CD4-positive, CD25-positive, alpha-beta regulatory T cell (primary cell): ENCODE measurements around the gene STAT5A. TPM values are rescaled to one million over a fixed set of nuclear protein-coding genes. Genes with fewer than 3 reads are reported as not detected.
"Not testable (repeated sequence)": the region's sequence is repeated elsewhere in the genome, so short reads cannot be mapped to it uniquely, and the experiment has no call there.

Experiments
- ATAC-seq, 2 donors: fragments of 150-1000 bp; cut with Tn5 transposase; one replicate each; pipeline ENCODE4 v1.10.0; 2021; ENCODE audit warnings: low read depth in 2 of 2, moderate number of reproducible peaks in 2 of 2, moderate library complexity in 1 of 2
- DNase-seq, 3 donors: peaks; one replicate each; pipeline versions ENCODE4 v3.0.0 to v3.0.0-alpha.2; 2012 to 2022; ENCODE audit warnings: mixed read lengths in 1 of 3
- H3K27ac ChIP-seq: one replicate; pipeline ENCODE4 v1.7.0; 2013; ENCODE audit warnings: mild to moderate bottlenecking, low read length; ENCODE audit not compliant: insufficient read depth, poor library complexity, severe bottlenecking
- H3K27me3 ChIP-seq: one replicate; pipeline ENCODE4 v1.7.0; 2013; ENCODE audit warnings: low read length; ENCODE audit not compliant: control insufficient read depth, insufficient read depth
- H3K36me3 ChIP-seq: one replicate; pipeline ENCODE4 v1.7.0; 2013; ENCODE audit warnings: mild to moderate bottlenecking, low read length, moderate library complexity; ENCODE audit not compliant: control insufficient read depth, insufficient read depth
- H3K4me1 ChIP-seq: 2 replicates; pipeline ENCODE4 v1.7.0; 2013; ENCODE audit warnings: mild to moderate bottlenecking, low read length; ENCODE audit not compliant: insufficient read depth, control insufficient read depth, poor library complexity, severe bottlenecking
- H3K4me3 ChIP-seq: one replicate; pipeline ENCODE4 v1.7.0; 2013; ENCODE audit warnings: low read depth, mild to moderate bottlenecking, low read length, moderate library complexity
- H3K9me3 ChIP-seq, 2 experiments: 1 replicate in 1 of 2; 2 replicates in 1 of 2; pipeline ENCODE4 v1.7.0; 2013; ENCODE audit warnings: low read length in 2 of 2, mild to moderate bottlenecking in 1 of 2, moderate library complexity in 1 of 2; ENCODE audit not compliant: control insufficient read depth in 2 of 2
- H3K27ac Mint-ChIP-seq, 3 donors: one replicate each; pipeline ENCODE4 v1.8.0; 2020 to 2022; ENCODE audit warnings: mild to moderate bottlenecking in 3 of 3, mixed read lengths in 3 of 3, moderate library complexity in 2 of 3
- H3K27me3 Mint-ChIP-seq: one replicate; pipeline ENCODE4 v1.8.0; 2022; ENCODE audit warnings: mild to moderate bottlenecking, mixed read lengths
- H3K36me3 Mint-ChIP-seq: one replicate; pipeline ENCODE4 v1.8.0; 2020; ENCODE audit warnings: mixed read lengths
- H3K4me1 Mint-ChIP-seq, 4 donors: one replicate each; pipeline ENCODE4 v1.8.0; 2020 to 2022; ENCODE audit warnings: mixed read lengths in 4 of 4, mild to moderate bottlenecking in 1 of 4
- H3K4me3 Mint-ChIP-seq, 4 donors: one replicate each; pipeline ENCODE4 v1.8.0; 2020 to 2022; ENCODE audit warnings: mild to moderate bottlenecking in 4 of 4, mixed read lengths in 4 of 4, moderate library complexity in 3 of 4
- H3K9me3 Mint-ChIP-seq, 7 donors: one replicate each; pipeline ENCODE4 v1.8.0; 2020 to 2022; ENCODE audit warnings: mixed read lengths in 7 of 7, mild to moderate bottlenecking in 3 of 7, moderate library complexity in 2 of 7
- polyA plus RNA-seq, 4 donors: library from polyadenylated mRNA; unstranded; fragments of 300-500 nt; fragmentation: Illumina TruSeq; gene quantifications; one replicate each; pipeline ENCODE4 v1.2.3, GENCODE V29; 2021
- total RNA-seq: library from RNA; stranded (reverse); gene quantifications from one replicate; pipeline ENCODE4 v1.2.3, GENCODE V29; 2022

The STAT5A gene
- total and polyA plus RNA-seq, 5 donors from 2014 or later = 71.1 to 177 (median 76.8) TPM

DNA sequence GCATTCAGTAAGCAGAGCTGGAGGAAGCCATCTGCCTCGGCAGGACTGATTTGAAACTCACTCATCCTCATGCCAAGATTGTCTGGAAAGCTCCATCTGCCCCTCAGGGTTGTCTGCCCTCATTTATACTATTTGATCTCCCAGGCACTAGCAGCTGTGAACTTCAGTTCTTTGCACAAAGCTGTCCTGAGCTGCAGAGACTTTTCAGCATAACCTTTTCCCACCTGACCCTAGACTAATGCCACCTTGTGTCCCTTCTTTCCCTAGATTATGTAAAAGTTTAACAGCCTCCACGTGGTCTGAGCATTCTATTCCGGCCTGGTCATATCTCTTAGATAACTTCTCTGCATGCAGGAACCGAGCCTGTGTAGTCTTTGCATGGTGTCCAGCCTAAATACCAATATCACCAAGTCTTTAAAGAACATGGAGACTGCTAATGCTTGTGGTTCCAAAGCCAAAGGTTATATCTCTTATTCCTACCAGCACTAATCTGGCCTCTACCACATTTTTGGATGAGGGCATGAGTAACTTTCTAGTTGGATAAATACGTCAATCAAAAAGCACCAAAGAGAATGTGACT is 29.1 kb downstream of the STAT5A start:
- peak overlapping the region in 2 of 3 donors; percentile 28 to 57 for H3K27ac Mint-ChIP-seq

GRCh38 chr17:42317967-42318366 is 29.7 kb downstream of the STAT5A start:
- Histone ChIP-seq H3K4me1 (peaks cover 43% of the 10 kb centered on the region), H3K36me3 (peaks cover 55% of the 10 kb centered on the region)
- not testable (repeated sequence) for H3K9me3 ChIP-seq, H3K27me3 Mint-ChIP-seq, ATAC-seq, DNase-seq, H3K9me3 Mint-ChIP-seq, H3K4me3 ChIP-seq, H3K4me3 Mint-ChIP-seq, H3K27ac ChIP-seq, H3K27me3 ChIP-seq
- H3K4me1 Mint-ChIP-seq = peaks cover 22 to 62% (median 34%) of the 10 kb centered on the region in 4 donors
- H3K27ac Mint-ChIP-seq = peak overlapping the region in 1 of 3 donors; percentile 90
- peaks cover 34% of the 10 kb centered on the region for H3K36me3 Mint-ChIP-seq

More for the DNA sequence above, 29.1 kb downstream of the STAT5A start:
- Histone ChIP-seq H3K36me3 (peaks cover 52% of the 10 kb centered on the region), H3K27ac (no peak overlapping the region), H3K9me3 (no peaks in the 10 kb centered on the region), H3K4me1 (peaks cover 47% of the 10 kb centered on the region), H3K4me3 (no peak overlapping the region), H3K27me3 (no peaks in the 10 kb centered on the region)
- H3K27me3 Mint-ChIP-seq = no peaks in the 10 kb centered on the region
- DNase-seq = no peak
- H3K4me1 Mint-ChIP-seq = peaks cover 21 to 60% (median 30%) of the 10 kb centered on the region in 4 donors
- peak overlapping the region in 1 of 4 donors; percentile 38 for H3K4me3 Mint-ChIP-seq
- no peak for ATAC-seq
- peaks cover 28% of the 10 kb centered on the region for H3K36me3 Mint-ChIP-seq
- H3K9me3 Mint-ChIP-seq = no peaks in the 10 kb centered on the region

DNA sequence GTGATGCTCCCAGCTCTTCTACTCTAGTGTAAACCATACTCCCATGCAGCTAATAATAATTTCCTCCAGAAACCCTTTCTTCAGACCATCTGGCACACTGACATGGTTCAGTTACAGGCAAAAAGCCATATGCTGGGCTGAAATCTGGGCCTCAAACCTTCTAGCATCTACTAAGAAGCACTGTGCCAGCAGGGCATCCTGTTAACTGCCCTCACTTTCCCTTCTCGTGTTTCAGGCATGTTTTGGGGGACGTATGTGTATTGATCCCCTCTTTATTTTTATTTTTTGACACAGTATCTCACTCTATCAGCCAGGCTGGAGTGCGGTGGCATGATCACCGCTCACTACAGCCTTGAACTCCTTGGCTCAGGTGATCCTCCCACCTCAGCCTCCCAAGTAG is 33.3 kb downstream of the STAT5A start:
- no peaks in the 10 kb centered on the region for H3K27me3 ChIP-seq
- peaks cover 16% of the 10 kb centered on the region for H3K4me1 ChIP-seq
- Mint-ChIP-seq H3K4me3 (no peak overlapping the region), H3K4me1 (peaks cover 7 to 38% (median 20%) of the 10 kb centered on the region in 4 donors), H3K27me3 (no peaks in the 10 kb centered on the region), H3K9me3 (no peaks in the 10 kb centered on the region), H3K27ac (peak overlapping the region in 2 of 3 donors; percentile 46 to 81), H3K36me3 (peaks cover 41% of the 10 kb centered on the region)
- ATAC-seq (no peak), DNase-seq (no peak)
- no peak overlapping the region for H3K27ac ChIP-seq
- H3K36me3 ChIP-seq = peaks cover 77% of the 10 kb centered on the region
- H3K4me3 ChIP-seq = no peak overlapping the region
- H3K9me3 ChIP-seq = no peaks in the 10 kb centered on the region

DNA sequence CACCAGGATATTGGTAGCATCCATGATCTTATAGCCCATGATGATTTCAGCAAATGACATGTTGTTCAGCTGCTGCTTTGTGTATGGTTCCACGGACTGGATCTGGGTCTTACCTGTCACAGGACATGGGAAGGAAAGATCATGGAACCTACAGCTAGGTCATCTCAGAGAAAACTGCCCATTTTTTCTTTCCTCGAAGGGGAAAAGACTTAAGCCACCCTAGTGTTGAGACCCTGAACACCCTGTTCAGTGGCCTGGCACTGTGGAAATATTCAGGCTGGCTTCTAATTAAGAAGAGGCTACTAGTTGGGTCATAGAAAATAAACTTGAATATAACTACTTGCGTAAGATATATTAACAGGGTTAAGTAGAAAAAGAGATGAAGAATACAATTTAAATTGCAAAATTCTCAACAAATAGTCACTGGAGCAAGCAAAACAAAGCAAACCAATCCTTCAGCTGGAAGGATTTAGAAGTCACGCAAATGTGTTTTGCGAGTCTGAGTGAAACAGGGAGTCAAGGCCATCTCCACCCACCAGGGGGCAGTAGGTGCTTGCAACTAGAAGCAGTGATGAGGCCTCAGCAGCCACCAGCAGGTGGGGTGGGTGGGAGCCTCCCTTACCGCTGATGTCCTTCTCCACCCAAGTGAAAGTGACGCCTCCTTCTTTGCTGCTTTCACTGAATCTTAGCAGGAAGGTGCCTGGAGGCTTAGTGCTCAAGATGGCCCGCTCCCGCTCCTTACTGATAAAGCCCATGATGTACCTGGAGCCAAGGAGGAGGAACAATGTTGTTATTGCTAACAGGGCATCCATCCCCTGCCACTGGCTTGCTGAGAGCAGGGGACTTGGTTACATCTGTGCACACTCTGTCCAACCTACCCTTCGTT is 34.3 kb downstream of the STAT5A start:
- Mint-ChIP-seq H3K4me3 (no peak overlapping the region), H3K27me3 (no peaks in the 10 kb centered on the region), H3K27ac (peak overlapping the region in 2 of 3 donors; percentile 81 to 86), H3K36me3 (peaks cover 43% of the 10 kb centered on the region), H3K9me3 (no peaks in the 10 kb centered on the region), H3K4me1 (peaks cover 7 to 30% (median 18%) of the 10 kb centered on the region in 4 donors)
- DNase-seq (peak; percentile 86 to 95 (median 92)), ATAC-seq (peak; percentile 97 to 99)
- H3K36me3 ChIP-seq = peaks cover 75% of the 10 kb centered on the region
- no peaks in the 10 kb centered on the region for H3K27me3 ChIP-seq
- no peak overlapping the region for H3K4me3 ChIP-seq
- peak overlapping the region; percentile 26 for H3K27ac ChIP-seq
- H3K9me3 ChIP-seq = no peaks in the 10 kb centered on the region
- peaks cover 16% of the 10 kb centered on the region for H3K4me1 ChIP-seq

DNA sequence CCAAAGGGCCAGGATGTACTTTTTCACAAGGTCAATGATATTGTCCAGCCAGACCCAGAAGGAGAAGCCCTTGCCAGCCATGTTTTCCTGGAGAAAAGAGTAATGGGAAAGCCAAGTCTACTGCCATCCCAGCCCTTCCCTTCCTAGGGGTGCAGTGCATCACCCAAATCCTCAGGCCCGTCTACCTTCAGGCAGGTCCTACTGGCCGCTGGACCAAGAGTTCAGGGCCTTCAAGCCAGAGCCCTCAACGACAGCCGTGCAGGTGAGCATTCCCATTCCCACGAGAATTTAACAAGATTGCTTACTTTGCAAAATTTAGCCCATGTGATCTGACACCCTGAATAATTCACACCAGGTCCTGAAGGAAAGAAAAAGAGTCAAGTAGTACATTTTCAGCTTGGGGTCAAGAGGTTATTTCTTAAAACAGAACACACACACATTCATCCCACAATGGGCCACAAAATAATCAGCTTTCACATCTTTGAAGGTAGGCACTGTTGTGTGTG is 35.0 kb downstream of the STAT5A start:
- H3K9me3 ChIP-seq = no peaks in the 10 kb centered on the region
- Mint-ChIP-seq H3K27me3 (no peaks in the 10 kb centered on the region), H3K4me1 (peaks cover 7 to 30% (median 18%) of the 10 kb centered on the region in 4 donors), H3K4me3 (peak overlapping the region in 1 of 4 donors; percentile 71), H3K36me3 (peaks cover 44% of the 10 kb centered on the region), H3K9me3 (no peaks in the 10 kb centered on the region), H3K27ac (peak overlapping the region in 2 of 3 donors; percentile 81 to 86)
- no peak for DNase-seq
- peaks cover 16% of the 10 kb centered on the region for H3K4me1 ChIP-seq
- peak overlapping the region; percentile 26 for H3K27ac ChIP-seq
- H3K27me3 ChIP-seq = no peaks in the 10 kb centered on the region
- H3K4me3 ChIP-seq = no peak overlapping the region
- peaks cover 71% of the 10 kb centered on the region for H3K36me3 ChIP-seq
- ATAC-seq = no peak

GRCh38 chr17:42325026-42325425 is 36.7 kb downstream of the STAT5A start:
- Mint-ChIP-seq H3K9me3 (no peaks in the 10 kb centered on the region), H3K4me1 (peaks cover 2 to 24% (median 12%) of the 10 kb centered on the region in 4 donors), H3K36me3 (peaks cover 53% of the 10 kb centered on the region), H3K4me3 (no peak overlapping the region), H3K27ac (no peak overlapping the region), H3K27me3 (no peaks in the 10 kb centered on the region)
- ATAC-seq (no peak), DNase-seq (no peak)
- no peak overlapping the region for H3K27ac ChIP-seq
- H3K36me3 ChIP-seq = peaks cover 75% of the 10 kb centered on the region
- no peak overlapping the region for H3K4me3 ChIP-seq
- no peaks in the 10 kb centered on the region for H3K27me3 ChIP-seq
- no peaks in the 10 kb centered on the region for H3K9me3 ChIP-seq
- H3K4me1 ChIP-seq = peaks cover 10% of the 10 kb centered on the region

DNA sequence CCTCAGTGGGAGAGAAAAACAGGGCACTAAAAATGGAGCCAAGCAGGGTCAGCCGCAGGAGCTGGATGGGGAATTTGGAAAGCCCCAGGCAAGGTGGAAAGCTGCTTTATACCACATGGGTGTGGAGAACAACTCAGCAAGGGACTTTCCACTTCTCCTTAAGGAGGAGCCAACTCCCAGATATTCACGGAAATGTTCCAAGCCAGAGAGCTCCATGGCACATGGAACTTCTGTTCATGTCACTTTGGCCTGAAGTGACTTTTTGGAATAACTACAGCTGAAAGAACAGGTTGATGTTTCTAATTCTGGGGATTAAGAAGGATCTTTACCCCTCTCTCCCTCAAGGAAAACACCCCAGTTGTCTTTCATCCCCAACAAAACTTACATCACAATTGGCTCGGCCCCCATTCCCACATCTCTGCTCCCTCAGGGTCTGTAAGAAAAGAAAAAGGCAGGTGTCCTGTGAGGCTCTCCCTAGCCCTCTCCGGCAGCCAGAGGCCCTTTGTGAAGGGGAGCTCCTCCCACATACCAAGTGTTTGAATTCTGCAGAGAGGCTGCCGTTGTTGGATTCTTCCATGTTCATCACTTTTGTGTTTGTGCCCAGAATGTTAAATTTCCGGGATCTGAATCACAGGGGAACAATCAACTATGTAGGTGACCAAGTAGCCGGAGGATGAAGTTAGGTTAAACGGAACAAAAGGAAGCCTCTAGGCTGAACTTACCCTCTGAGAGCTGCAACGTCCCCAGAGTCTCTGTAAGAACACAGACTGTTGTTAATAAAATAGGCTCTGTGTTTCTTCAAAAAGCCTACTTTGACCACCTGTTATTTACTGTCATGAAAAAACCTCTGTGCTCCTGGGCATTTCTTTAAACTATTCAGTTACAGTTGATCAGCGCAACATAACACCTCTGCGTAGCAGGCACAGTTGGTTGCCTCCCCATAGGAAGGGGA is 41.0 kb downstream of the STAT5A start:
- peaks cover 74% of the 10 kb centered on the region for H3K36me3 ChIP-seq

More for the DNA sequence above, 41.0 kb downstream of the STAT5A start:
- Mint-ChIP-seq H3K27me3 (no peaks in the 10 kb centered on the region), H3K27ac (peak overlapping the region in 1 of 3 donors; percentile 65), H3K36me3 (peaks cover 47% of the 10 kb centered on the region), H3K4me1 (peaks cover 0 to 7% (median 1%) of the 10 kb centered on the region in 4 donors), H3K9me3 (no peaks in the 10 kb centered on the region), H3K4me3 (no peak overlapping the region)
- no peak for ATAC-seq
- Histone ChIP-seq H3K4me3 (no peak overlapping the region), H3K27ac (no peak overlapping the region), H3K9me3 (no peaks in the 10 kb centered on the region), H3K4me1 (no peaks in the 10 kb centered on the region), H3K27me3 (no peaks in the 10 kb centered on the region)
- no peak for DNase-seq
